Measurements from ENCODE around the gene METTL2A. TPM values are rescaled to one million over a fixed set of nuclear protein-coding genes. Genes with fewer than 3 reads are reported as not detected.
"Not testable (repeated sequence)": the region's sequence is repeated elsewhere in the genome, so short reads cannot be mapped to it uniquely, and the experiment has no call there.

METTL2A gene
- total RNA-seq (ENCODE audit: low replicate concordance): 35.6 and 35.7 TPM in 2 replicates

GRCh38 chr17:62423647-62424461 lies at the start of gene METTL2A:
METTL2A (plus strand) TSS chr17:62423897; CDS start chr17:62423903, 6 bp downstream.
- H2AFZ ChIP-seq (replicated peaks): peak within 1 kb of the TSS; percentile 77

DNA sequence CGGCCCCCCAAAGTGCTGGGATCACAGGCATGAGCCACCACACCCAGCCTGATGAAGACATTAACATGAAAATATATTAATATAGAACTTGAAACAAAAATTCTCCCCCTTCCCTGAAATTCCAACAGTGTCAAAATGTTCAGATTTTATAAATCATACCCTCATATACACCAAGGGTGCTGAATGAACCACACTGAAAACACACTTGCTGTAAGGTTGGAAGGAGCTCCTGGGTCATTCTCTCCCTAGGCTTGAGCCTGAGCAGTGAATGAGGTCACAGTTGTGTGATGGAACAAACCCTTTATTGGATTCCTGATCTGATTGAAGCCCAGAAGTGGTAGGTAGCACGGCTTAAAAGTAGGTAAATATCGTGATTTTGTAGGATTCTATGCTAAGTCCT lies 43.4 kb upstream of the METTL2A start, which contains the start of gene EFCAB3:
Gene EFCAB3, plus strand, starts transcription at position 301 of the 400 bp plus-strand sequence. CDS start 2,427 bp downstream, outside the sequence.
- Histone ChIP-seq H3K79me2 (ENCODE audit: low read depth) (no peaks in the 10 kb centered on the region), H2AFZ (replicated peaks) (peak within 1 kb of the TSS; percentile 31), H3K9ac (no peak within 1 kb of the TSS), H3K4me2 (no peak within 1 kb of the TSS), H3F3A (ENCODE audit: low read depth) (no peaks in the 10 kb centered on the region), H3K9me3 (ENCODE audit: low read depth) (no peaks in the 10 kb centered on the region), H3K4me3 (no peak within 1 kb of the TSS), H3K27ac (no peak within 1 kb of the TSS), H3K36me3 (no peaks in the 10 kb centered on the region), H4K20me1 (ENCODE audit: low read depth) (no peaks in the 10 kb centered on the region), H3K4me1 (no peaks in the 10 kb centered on the region), H3K27me3 (no peaks in the 10 kb centered on the region)
- Mint-ChIP-seq H3K36me3 (no peaks in the 10 kb centered on the region), H3K9me3 (no peaks in the 10 kb centered on the region), H3K27ac (no peak within 1 kb of the TSS), H3K27me3 (ENCODE audit: insufficient read depth, low read depth) (peaks cover 2% of the 10 kb centered on the region), H3K4me1 (no peaks in the 10 kb centered on the region), H3K4me3 (no peak within 1 kb of the TSS)
- no peak for TF ChIP-seq EZH2 (IDR thresholded peaks at IDR 0.05)
- no peak for TF ChIP-seq EZH2phosphoT487 (IDR thresholded peaks at IDR 0.05)
- TF ChIP-seq CTCF (IDR thresholded peaks at IDR 0.05): no peak
- DNase-seq (ENCODE audit: low spot score): no peak

More at GRCh38 chr17:62423647-62424461, at the start of gene METTL2A:
- peak within 1 kb of the TSS; percentile 87 for H3K4me2 ChIP-seq
- peak; percentile 96 for DNase-seq (ENCODE audit: low spot score)
- not testable (repeated sequence) for H3K4me1 ChIP-seq; H3K27me3 ChIP-seq; H3K9me3 Mint-ChIP-seq; H3K9me3 ChIP-seq (ENCODE audit: low read depth); H3K36me3 ChIP-seq; H3K27me3 Mint-ChIP-seq (ENCODE audit: insufficient read depth, low read depth); H4K20me1 ChIP-seq (ENCODE audit: low read depth); H3K36me3 Mint-ChIP-seq; H3F3A ChIP-seq (ENCODE audit: low read depth)
- peak within 1 kb of the TSS; percentile 85 for H3K4me3 ChIP-seq
- peak within 1 kb of the TSS; percentile 80 for H3K27ac ChIP-seq
- peak within 1 kb of the TSS; percentile 97 for H3K27ac Mint-ChIP-seq
- TF ChIP-seq EZH2 (IDR thresholded peaks at IDR 0.05): peak; percentile 78
- peak; percentile 51 for TF ChIP-seq CTCF (IDR thresholded peaks at IDR 0.05)
- H3K9ac ChIP-seq: peak within 1 kb of the TSS; percentile 83
- peak within 1 kb of the TSS; percentile 97 for H3K4me3 Mint-ChIP-seq
- peaks cover 18% of the 10 kb centered on the region for H3K4me1 Mint-ChIP-seq
- peaks cover 28% of the 10 kb centered on the region for H3K79me2 ChIP-seq (ENCODE audit: low read depth)

- H3K4me3 Mint-ChIP-seq: no peak overlapping the region
- no peaks in the 10 kb centered on the region for H3K9me3 ChIP-seq (ENCODE audit: low read depth)
Measured at GRCh38 chr17:62381561-62381960, 42.1 kb upstream of the METTL2A start.

More at GRCh38 chr17:62381561-62381960, 42.1 kb upstream of the METTL2A start:
- Histone ChIP-seq H3K36me3 (no peaks in the 10 kb centered on the region), H3K4me3 (no peak overlapping the region), H4K20me1 (ENCODE audit: low read depth) (no peaks in the 10 kb centered on the region), H3K9ac (no peak overlapping the region), H3F3A (ENCODE audit: low read depth) (no peaks in the 10 kb centered on the region), H3K4me1 (no peaks in the 10 kb centered on the region), H2AFZ (replicated peaks) (no peak overlapping the region), H3K27ac (no peak overlapping the region), H3K27me3 (no peaks in the 10 kb centered on the region), H3K4me2 (no peak overlapping the region), H3K79me2 (ENCODE audit: low read depth) (no peaks in the 10 kb centered on the region)
- H3K4me1 Mint-ChIP-seq: no peaks in the 10 kb centered on the region
- TF ChIP-seq EZH2phosphoT487 (IDR thresholded peaks at IDR 0.05) (no peak), CTCF (IDR thresholded peaks at IDR 0.05) (no peak), EZH2 (IDR thresholded peaks at IDR 0.05) (no peak)
- DNase-seq (ENCODE audit: low spot score): no peak
- no peak overlapping the region for H3K27ac Mint-ChIP-seq
- H3K27me3 Mint-ChIP-seq (ENCODE audit: insufficient read depth, low read depth): peaks cover 2% of the 10 kb centered on the region
- H3K36me3 Mint-ChIP-seq: no peaks in the 10 kb centered on the region
- H3K9me3 Mint-ChIP-seq: no peaks in the 10 kb centered on the region

All from neural progenitor cell (in vitro differentiated cells).